Lung (tissue), 12 donors: ENCODE data around the gene NRIP1. TPM values are rescaled to one million over a fixed set of nuclear protein-coding genes. Genes with fewer than 3 reads are reported as not detected.

Source experiments
- ATAC-seq: fragments of 200-7000 bp; cut with Tn5 transposase; one replicate; pipeline ENCODE4 v1.9.1; 2020; ENCODE audit warnings: moderate number of reproducible peaks; ENCODE audit not compliant: insufficient read depth, low FRiP score
- DNase-seq, 3 donors: peaks; one replicate each; pipeline ENCODE4 v3.0.0-alpha.2; 2013 to 2017
- H3K27ac ChIP-seq, 2 donors: one replicate each; pipeline ENCODE4 v1.5.1; 2013; ENCODE audit warnings: mild to moderate bottlenecking in 2 of 2, moderate library complexity in 2 of 2, control low read depth in 1 of 2, inconsistent platforms in 1 of 2, low read depth in 1 of 2, low read length in 1 of 2
- H3K27me3 ChIP-seq, 3 donors: one replicate each; pipeline ENCODE4 v1.5.1; 2013; ENCODE audit warnings: low read length in 2 of 3; ENCODE audit not compliant: control insufficient read depth in 3 of 3, insufficient read depth in 3 of 3
- H3K36me3 ChIP-seq, 4 donors: one replicate each; pipeline ENCODE4 v1.5.1; 2013; ENCODE audit warnings: low read length in 4 of 4, mild to moderate bottlenecking in 1 of 4, moderate library complexity in 1 of 4; ENCODE audit not compliant: control insufficient read depth in 4 of 4, insufficient read depth in 4 of 4
- H3K4me1 ChIP-seq, 5 donors: one replicate each; pipeline ENCODE4 v1.5.1; 2013; ENCODE audit warnings: low read length in 5 of 5, mild to moderate bottlenecking in 2 of 5, moderate library complexity in 1 of 5; ENCODE audit not compliant: control insufficient read depth in 5 of 5, insufficient read depth in 5 of 5
- H3K4me3 ChIP-seq: one replicate; pipeline ENCODE4 v1.5.1; 2013; ENCODE audit warnings: mild to moderate bottlenecking, control low read depth, moderate library complexity
- H3K9ac ChIP-seq, 2 donors: one replicate each; pipeline ENCODE4 v1.5.1; 2013; ENCODE audit warnings: low read length in 2 of 2, control low read depth in 1 of 2; ENCODE audit not compliant: insufficient read depth in 1 of 2
- H3K9me3 ChIP-seq, 4 donors: one replicate each; pipeline ENCODE4 v1.5.1; 2013; ENCODE audit warnings: low read length in 3 of 4, mild to moderate bottlenecking in 1 of 4, moderate library complexity in 1 of 4; ENCODE audit not compliant: control insufficient read depth in 4 of 4, insufficient read depth in 3 of 4
- CTCF ChIP-seq: IDR thresholded peaks from 2 replicates; pipeline ENCODE4 v1.5.1; 2012; ENCODE audit warnings: mild to moderate bottlenecking; ENCODE audit errors: control extremely low read depth, extremely low read depth
- WGBS, 2 donors: extraction: QIAGEN DNeasy Blood & Tissue Kit; methylation state at CpG; one replicate each; pipeline ENCODE4 v1.1.7; 2013; 5-methylcytosine and 5-hydroxymethylcytosine counted together
- polyA plus RNA-seq, 2 donors: library from polyadenylated mRNA; stranded (reverse); fragments of 200-250 nt; gene quantifications; one replicate each; pipeline ENCODE4 v1.2.1, GENCODE V29; 2013
- total RNA-seq, 2 donors: library from RNA; depleted of rRNA in 1 of 2; stranded (reverse); fragments of >200 nt in 1 of 2; gene quantifications; one replicate each; pipeline ENCODE4 v1.2.1, GENCODE V29; 2014 to 2021
- donor health status: control.
- donor health status: control.
- donor health status: Bipolar disorder and iron deficiency.
- donor health status: healthy.
- donor health status: DM: yes; HTN: yes; CAD: no.

The NRIP1 gene
- total and polyA plus RNA-seq, 4 donors = 5.9 to 35.5 (median 18.3) TPM

DNA sequence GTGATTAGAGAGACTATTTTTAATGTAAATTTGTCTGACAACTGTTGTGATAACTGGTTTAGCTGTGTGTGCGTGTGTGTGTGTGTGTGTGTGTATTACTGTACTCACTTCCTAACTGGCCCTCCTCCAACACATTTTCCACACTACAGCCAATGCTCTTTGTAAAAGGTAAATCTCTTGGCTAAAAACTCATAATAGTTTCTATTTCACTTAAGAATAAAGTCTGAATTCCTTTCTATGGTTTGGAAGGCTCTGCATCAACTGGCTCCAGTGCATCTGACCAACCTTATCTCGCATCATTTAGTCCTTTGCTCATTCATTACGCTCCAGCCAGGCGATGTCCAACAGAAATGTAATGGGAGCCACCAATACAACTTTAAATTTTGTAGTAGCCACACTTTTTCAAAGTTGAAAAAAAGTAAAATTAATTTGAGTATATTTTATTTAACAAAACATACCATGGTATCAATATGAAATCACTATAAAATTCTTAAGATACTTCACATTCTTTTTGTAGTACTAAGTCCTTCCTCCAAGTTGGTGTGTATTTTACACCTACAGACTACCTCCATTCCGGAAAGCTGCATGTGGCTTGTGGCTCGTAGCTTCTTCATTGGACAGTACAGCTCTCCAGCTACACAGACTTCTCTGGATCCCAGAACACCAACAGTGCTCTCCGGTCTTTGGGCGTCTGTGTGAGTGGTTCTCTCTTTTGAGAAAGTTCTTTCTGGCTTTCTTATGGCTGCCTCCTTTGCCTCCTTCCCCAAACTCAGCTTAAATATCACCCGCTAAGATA is 68.9 kb downstream of the NRIP1 start:
- Histone ChIP-seq H3K36me3 (peaks cover 0 to 3% (median 1%) of the 10 kb centered on the region in 4 donors), H3K9ac (no peak overlapping the region), H3K9me3 (no peaks in the 10 kb centered on the region), H3K27ac (no peak overlapping the region), H3K27me3 (no peaks in the 10 kb centered on the region), H3K4me3 (no peak overlapping the region), H3K4me1 (peaks cover 0 to 20% (median 0%) of the 10 kb centered on the region in 5 donors)
- 90 to 92% methylated on average over 9 of the region's 9 CpGs for WGBS, 2 donors
- ATAC-seq = no peak
- DNase-seq = peak in 2 of 3 donors; percentile 32 to 61
- no peak for TF ChIP-seq CTCF

- WGBS, 2 donors = 35 to 55% methylated on average over 2 of the region's 2 CpGs
- Histone ChIP-seq H3K27ac (no peak overlapping the region), H3K4me1 (peaks cover 0 to 20% (median 0%) of the 10 kb centered on the region in 5 donors), H3K9ac (no peak overlapping the region), H3K4me3 (no peak overlapping the region), H3K9me3 (no peaks in the 10 kb centered on the region), H3K36me3 (peaks cover 0 to 3% (median 3%) of the 10 kb centered on the region in 4 donors), H3K27me3 (no peaks in the 10 kb centered on the region)
- no peak for TF ChIP-seq CTCF
- DNase-seq = no peak
- no peak for ATAC-seq
Observed at GRCh38 chr21:14995226-14995625, 69.6 kb downstream of the NRIP1 start.

DNA sequence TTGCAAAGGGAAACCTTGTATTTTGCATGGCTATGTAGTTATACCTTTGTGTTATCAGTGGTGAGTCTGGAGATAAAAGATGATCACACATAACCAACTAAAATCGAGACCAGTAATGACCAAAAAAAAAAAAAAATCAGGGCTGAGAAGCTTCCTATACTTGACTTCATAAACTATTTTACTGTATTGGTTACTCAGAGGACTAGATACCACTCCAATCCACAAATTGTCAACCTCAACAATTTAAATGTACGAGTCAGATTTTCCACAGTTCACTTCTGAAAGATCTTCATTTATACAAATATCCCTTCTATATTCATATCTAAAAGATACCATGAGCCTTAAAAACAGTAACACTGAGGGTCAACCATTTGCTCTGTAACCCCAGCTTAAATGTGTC is 71.7 kb downstream of the NRIP1 start:
- Histone ChIP-seq H3K9me3 (no peaks in the 10 kb centered on the region), H3K4me3 (no peak overlapping the region), H3K27me3 (no peaks in the 10 kb centered on the region), H3K27ac (no peak overlapping the region), H3K4me1 (peaks cover 0 to 28% (median 3%) of the 10 kb centered on the region in 5 donors), H3K36me3 (peaks cover 0 to 3% (median 3%) of the 10 kb centered on the region in 4 donors), H3K9ac (no peak overlapping the region)
- WGBS, 2 donors = 89 to 94% methylated on average over 2 of the region's 2 CpGs
- ATAC-seq (no peak), DNase-seq (no peak)
- TF ChIP-seq CTCF = no peak

DNA sequence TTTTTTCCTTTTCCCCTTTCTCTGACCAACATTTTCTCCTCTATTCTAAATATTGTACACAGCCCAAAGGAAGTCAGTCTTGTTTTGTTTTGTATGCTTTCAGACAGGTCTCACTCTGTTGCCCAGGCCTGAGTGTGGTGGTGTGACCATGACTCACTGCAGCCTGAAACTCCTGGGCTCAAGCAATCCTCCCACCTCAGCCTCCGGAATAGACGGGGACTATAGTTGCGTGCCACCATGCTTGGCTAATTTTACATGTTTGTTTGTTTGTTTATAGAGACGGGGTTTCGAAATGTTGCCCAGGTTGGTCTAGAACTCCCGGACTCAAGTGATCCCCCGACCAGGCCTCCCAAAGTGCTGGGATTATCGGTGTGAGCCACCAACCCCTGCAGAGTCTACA is 72.8 kb downstream of the NRIP1 start:
- H3K36me3 ChIP-seq = peaks cover 2 to 12% (median 4%) of the 10 kb centered on the region in 4 donors
- DNase-seq = no peak
- no peak overlapping the region for H3K9ac ChIP-seq
- H3K27me3 ChIP-seq = no peaks in the 10 kb centered on the region
- no peak for ATAC-seq
- H3K4me1 ChIP-seq = peaks cover 0 to 24% (median 3%) of the 10 kb centered on the region in 5 donors
- TF ChIP-seq CTCF = no peak
- H3K4me3 ChIP-seq = no peak overlapping the region
- H3K27ac ChIP-seq = no peak overlapping the region
- H3K9me3 ChIP-seq = no peaks in the 10 kb centered on the region
- 94 to 95% methylated on average over 8 of the region's 8 CpGs for WGBS, 2 donors
